Left lung (tissue), 10 donors: ENCODE results near the gene CFHR4. TPM values are rescaled to one million over a fixed set of nuclear protein-coding genes. Genes with fewer than 3 reads are reported as not detected.
"Not testable (repeated sequence)": the region's sequence is repeated elsewhere in the genome, so short reads cannot be mapped to it uniquely, and the experiment has no call there.

ENCODE experiments used
- ATAC-seq: fragments of 200-7000 bp; cut with Tn5 transposase; one replicate; pipeline ENCODE4 v1.9.1; 2020; ENCODE audit warnings: moderate library complexity
- DNase-seq, 4 donors: peaks; one replicate each; pipeline ENCODE4 v3.0.0-alpha.2; 2013 to 2020
- H3K27ac ChIP-seq, 2 donors: fragments of 200-600 bp; sonication (generic) in 1 of 2; one replicate each; pipeline versions ENCODE4 v1.5.0 to v1.8.0; 2020 to 2021
- H3K27me3 ChIP-seq, 2 donors: fragments of 200-600 bp; sonication (generic) in 1 of 2; one replicate each; pipeline versions ENCODE4 v1.5.0 to v1.8.0; 2020 to 2021
- H3K36me3 ChIP-seq, 2 donors: fragments of 200-600 bp; sonication (generic) in 1 of 2; one replicate each; pipeline versions ENCODE4 v1.5.0 to v1.8.0; 2020 to 2021
- H3K4me1 ChIP-seq, 2 donors: fragments of 200-600 bp; one replicate each; pipeline ENCODE4 v1.8.0; 2021
- H3K4me3 ChIP-seq, 2 donors: fragments of 200-600 bp; sonication (generic) in 1 of 2; one replicate each; pipeline versions ENCODE4 v1.5.0 to v1.8.0; 2020 to 2021; ENCODE audit warnings: mild to moderate bottlenecking in 1 of 2
- H3K9me3 ChIP-seq, 2 donors: fragments of 200-600 bp; sonication (generic) in 1 of 2; one replicate each; pipeline versions ENCODE4 v1.5.0 to v1.8.0; 2020 to 2021
- CTCF ChIP-seq, 2 donors: fragments of 200-600 bp; sonication (generic) in 1 of 2; IDR thresholded peaks; one replicate each; pipeline versions ENCODE4 v1.5.0 to v1.8.0; 2021; ENCODE audit warnings: antibody characterized with exemption in 2 of 2
- intact Hi-C, 2 donors: fragments of 100-400 bp; cut with DNase I; formaldehyde crosslinking; loops; one replicate each; pipeline versions ENCODE4 v1.11.2 to v1.14.2; 2022
- polyA plus RNA-seq, 6 donors: library from polyadenylated mRNA; unstranded; fragments of 120-200 nt; gene quantifications; one replicate each; pipeline ENCODE4 v1.2.1, GENCODE V29; 2013; ENCODE audit not compliant: insufficient read length in 6 of 6
- total RNA-seq, 2 donors: library from RNA; stranded (reverse); fragmentation: NEBNext Ultra II Directional; extraction: Animal tissue kit (Norgen Biotek cat#: 25700); gene quantifications; one replicate each; pipeline ENCODE4 v1.2.1, GENCODE V29; 2021
- donor health status: DM: no; HTN: yes; CAD: no.
- donor health status: DM: no; HTN: no; CAD: no.

The CFHR4 gene
- total and polyA plus RNA-seq, 8 donors: 0.09 to 0.43 (median 0.11) TPM; not detected in 5

DNA sequence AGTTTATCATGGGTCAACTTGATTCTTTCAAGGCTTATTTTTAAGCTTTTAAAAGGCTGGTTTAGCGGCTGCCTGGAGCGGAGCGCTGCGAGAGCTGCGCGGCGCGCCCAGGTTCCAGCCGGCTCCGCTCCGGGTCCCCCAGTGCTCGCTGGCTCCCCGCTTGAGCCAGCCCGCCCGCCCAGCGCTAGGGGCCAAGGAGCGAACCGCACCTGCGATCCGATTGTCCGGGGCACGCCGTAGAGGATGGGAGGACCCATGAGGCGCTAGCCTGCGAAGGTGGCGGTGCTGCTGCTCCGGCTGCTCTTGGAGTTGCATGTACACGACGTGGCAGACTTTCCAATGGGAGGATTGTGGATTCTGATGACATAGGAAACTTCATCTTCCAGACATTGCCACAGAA lies 9.9 kb upstream of the CFHR4 start:
- intact Hi-C loops: no loop called here
- no peak overlapping the region for H3K4me3 ChIP-seq
- H3K9me3 ChIP-seq: no peaks in the 10 kb centered on the region
- no peak for TF ChIP-seq CTCF (IDR thresholded peaks at IDR 0.05)
- H3K36me3 ChIP-seq: no peaks in the 10 kb centered on the region
- H3K4me1 ChIP-seq: no peaks in the 10 kb centered on the region
- H3K27me3 ChIP-seq: peaks cover 0 to 11% of the 10 kb centered on the region in 2 donors
- ATAC-seq (peak; percentile 78), DNase-seq (peak in 3 of 4 donors; percentile 12 to 82 (median 20))
- no peak overlapping the region for H3K27ac ChIP-seq

DNA sequence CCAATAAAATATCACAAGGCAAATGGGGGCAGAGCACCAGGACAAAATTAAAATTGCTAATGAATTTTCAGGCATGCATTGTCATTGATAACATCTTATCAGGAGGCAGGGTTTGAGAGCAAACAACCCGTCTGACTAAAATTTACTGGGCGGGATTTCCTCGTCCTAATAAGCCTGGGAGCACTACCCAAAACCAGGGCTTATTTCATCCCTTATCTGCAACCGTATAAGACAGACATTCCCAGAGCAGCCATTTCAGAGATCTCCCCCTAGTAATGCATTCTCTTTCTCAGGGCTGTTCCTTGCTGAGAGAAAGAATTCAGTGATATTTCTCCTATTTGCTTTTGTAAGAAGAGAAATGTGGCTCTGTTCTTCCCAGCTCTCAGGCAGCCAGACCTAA lies 1.3 kb upstream of the CFHR4 start:
- ATAC-seq, H3K27ac ChIP-seq, H3K36me3 ChIP-seq, H3K27me3 ChIP-seq, DNase-seq, H3K4me3 ChIP-seq, intact Hi-C loops, H3K4me1 ChIP-seq, H3K9me3 ChIP-seq: not testable (repeated sequence)

GRCh38 chr1:196890668-196891067 lies 2.8 kb downstream of the CFHR4 start:
- ATAC-seq: no peak
- Histone ChIP-seq H3K4me1 (no peaks in the 10 kb centered on the region), H3K9me3 (peaks cover 0 to 7% of the 10 kb centered on the region in 2 donors), H3K4me3 (no peak overlapping the region), H3K36me3 (no peaks in the 10 kb centered on the region), H3K27me3 (no peaks in the 10 kb centered on the region), H3K27ac (no peak overlapping the region)
- TF ChIP-seq CTCF (IDR thresholded peaks at IDR 0.05): no peak
- intact Hi-C loops: no loop called here
- no peak for DNase-seq

GRCh38 chr1:196891251-196891650 lies 3.4 kb downstream of the CFHR4 start:
- no peak for DNase-seq
- no peak for TF ChIP-seq CTCF (IDR thresholded peaks at IDR 0.05)
- intact Hi-C loops: no loop called here
- no peak for ATAC-seq
- peaks cover 0 to 3% of the 10 kb centered on the region in 2 donors for H3K9me3 ChIP-seq
- no peak overlapping the region for H3K4me3 ChIP-seq
- H3K36me3 ChIP-seq: no peaks in the 10 kb centered on the region
- no peak overlapping the region for H3K27ac ChIP-seq
- no peaks in the 10 kb centered on the region for H3K4me1 ChIP-seq
- peaks cover 0 to 2% of the 10 kb centered on the region in 2 donors for H3K27me3 ChIP-seq

GRCh38 chr1:196896355-196896754 lies 8.5 kb downstream of the CFHR4 start:
- Histone ChIP-seq H3K4me3 (no peak overlapping the region), H3K27ac (no peak overlapping the region), H3K36me3 (no peaks in the 10 kb centered on the region), H3K9me3 (no peaks in the 10 kb centered on the region), H3K27me3 (peaks cover 0 to 21% of the 10 kb centered on the region in 2 donors), H3K4me1 (no peaks in the 10 kb centered on the region)
- intact Hi-C loops: no loop called here
- ATAC-seq (no peak), DNase-seq (no peak)
- no peak for TF ChIP-seq CTCF (IDR thresholded peaks at IDR 0.05)

GRCh38 chr1:196897158-196897828 lies 9.4 kb downstream of the CFHR4 start:
- intact Hi-C loops: no loop called here
- Histone ChIP-seq H3K4me3 (no peak overlapping the region), H3K27ac (no peak overlapping the region), H3K36me3 (no peaks in the 10 kb centered on the region), H3K9me3 (no peaks in the 10 kb centered on the region), H3K4me1 (no peaks in the 10 kb centered on the region), H3K27me3 (peaks cover 0 to 21% of the 10 kb centered on the region in 2 donors)
- TF ChIP-seq CTCF (IDR thresholded peaks at IDR 0.05): no peak
- peak; percentile 56 for ATAC-seq
- DNase-seq: peak in 2 of 4 donors; percentile 3 to 59
